ENCODE measurements around the gene IRAK1BP1. TPM values are rescaled to one million over a fixed set of nuclear protein-coding genes. Genes with fewer than 3 reads are reported as not detected.

IRAK1BP1 gene, protein sequence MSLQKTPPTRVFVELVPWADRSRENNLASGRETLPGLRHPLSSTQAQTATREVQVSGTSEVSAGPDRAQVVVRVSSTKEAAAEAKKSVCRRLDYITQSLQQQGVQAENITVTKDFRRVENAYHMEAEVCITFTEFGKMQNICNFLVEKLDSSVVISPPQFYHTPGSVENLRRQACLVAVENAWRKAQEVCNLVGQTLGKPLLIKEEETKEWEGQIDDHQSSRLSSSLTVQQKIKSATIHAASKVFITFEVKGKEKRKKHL
- polyA plus RNA-seq (2013, experiment 1 of 2), result 6.9 TPM
- 6.7 TPM for polyA plus RNA-seq (2013, experiment 2 of 2)

DNA sequence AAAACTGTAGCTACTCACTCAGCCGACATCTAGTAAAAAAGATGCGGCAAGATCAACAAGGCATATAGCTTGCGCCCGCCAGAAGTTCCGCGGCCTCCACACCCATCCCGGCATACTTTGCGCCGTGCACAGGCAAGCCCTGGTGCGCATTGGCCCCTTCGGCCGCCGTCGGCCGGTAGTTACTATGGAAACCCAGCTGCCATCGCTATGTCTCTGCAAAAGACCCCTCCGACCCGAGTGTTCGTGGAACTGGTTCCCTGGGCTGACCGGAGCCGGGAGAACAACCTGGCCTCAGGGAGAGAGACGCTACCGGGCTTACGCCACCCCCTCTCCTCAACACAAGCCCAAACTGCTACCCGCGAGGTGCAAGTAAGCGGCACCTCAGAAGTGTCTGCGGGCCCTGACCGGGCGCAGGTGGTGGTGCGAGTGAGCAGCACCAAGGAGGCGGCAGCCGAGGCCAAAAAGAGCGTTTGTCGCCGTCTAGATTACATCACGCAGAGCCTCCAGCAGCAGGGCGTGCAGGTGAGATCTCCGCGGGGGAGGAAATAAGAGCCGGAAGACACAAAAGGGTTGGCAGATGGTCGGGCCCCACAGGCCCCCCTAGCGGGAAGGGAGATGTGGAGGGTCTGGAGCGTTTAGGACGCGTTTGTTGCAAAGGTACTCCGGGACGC lies at the start of gene IRAK1BP1:
TSS of gene IRAK1BP1 (plus strand) at position 182 of the 671 bp plus-strand sequence. CDS start at position 208, 26 bp downstream.
- H3K4me1 ChIP-seq (ENCODE audit: control insufficient read depth in 2 of 2, insufficient read depth in 1 of 2, low read depth in 1 of 2, low read length in 2 of 2), result peaks cover 0 to 2% of the 10 kb centered on the region in 2 donors
- peak; percentile 67 for DNase-seq (ENCODE audit: low spot score)
- H2AFZ ChIP-seq (ENCODE audit: low read length), result peak within 1 kb of the TSS; percentile 98
- no peak within 1 kb of the TSS for H3K4ac ChIP-seq (ENCODE audit: low read length)
- WGBS, 2 donors (ENCODE audit: extremely low coverage in 2 of 2, insufficient read length in 2 of 2, insufficient replicate concordance in 1 of 2), result no CpG with 5 or more reads among the region's 48 CpGs
- H3K9me3 ChIP-seq (replicated peaks in 1 of 2; ENCODE audit: control insufficient read depth in 2 of 2, insufficient read depth in 1 of 2, low read depth in 1 of 2, low read length in 2 of 2), result no peaks in the 10 kb centered on the region
- H3K79me1 ChIP-seq (ENCODE audit: low read depth, low read length), result no peaks in the 10 kb centered on the region
- peak within 1 kb of the TSS; percentile 62 for H3K23ac ChIP-seq (ENCODE audit: low read depth, low read length, poor library complexity)
- no peak within 1 kb of the TSS for H2BK120ac ChIP-seq (ENCODE audit: low read depth, low read length)
- H3K27ac ChIP-seq (replicated peaks; ENCODE audit: low read length), result peak within 1 kb of the TSS; percentile 88
- H3K14ac ChIP-seq (ENCODE audit: low read length), result no peak within 1 kb of the TSS
- H2BK12ac ChIP-seq (ENCODE audit: low read length), result no peak within 1 kb of the TSS
- H2BK15ac ChIP-seq (ENCODE audit: low read length), result peak within 1 kb of the TSS; percentile 88
- H4K8ac ChIP-seq (ENCODE audit: low read depth, low read length), result no peak within 1 kb of the TSS
- peak within 1 kb of the TSS; percentile 61 for H4K91ac ChIP-seq (ENCODE audit: low read depth, low read length, poor library complexity)
- H2BK5ac ChIP-seq (ENCODE audit: low read length), result no peak within 1 kb of the TSS
- H3K18ac ChIP-seq (ENCODE audit: low read length), result peak within 1 kb of the TSS; percentile 99
- H3K9ac ChIP-seq (ENCODE audit: low read depth, low read length, poor library complexity), result peak within 1 kb of the TSS; percentile 83
- H2AK5ac ChIP-seq (ENCODE audit: low read depth, low read length), result no peak within 1 kb of the TSS
- peak within 1 kb of the TSS; percentile 54 for H3K4me2 ChIP-seq (ENCODE audit: insufficient read depth, low read length, poor library complexity, severe bottlenecking)
- no peaks in the 10 kb centered on the region for H3K27me3 ChIP-seq (ENCODE audit: control insufficient read depth in 3 of 3, insufficient read depth in 3 of 3, low read depth in 1 of 3, low read length in 3 of 3)
- H3K4me3 ChIP-seq (ENCODE audit: low read length in 2 of 2), result peak within 1 kb of the TSS; percentile 87 to 92
- H3K36me3 ChIP-seq (replicated peaks in 1 of 2; ENCODE audit: control insufficient read depth in 2 of 2, insufficient read depth in 2 of 2, low read length in 2 of 2), result peaks cover 0 to 20% of the 10 kb centered on the region in 2 donors

DNA sequence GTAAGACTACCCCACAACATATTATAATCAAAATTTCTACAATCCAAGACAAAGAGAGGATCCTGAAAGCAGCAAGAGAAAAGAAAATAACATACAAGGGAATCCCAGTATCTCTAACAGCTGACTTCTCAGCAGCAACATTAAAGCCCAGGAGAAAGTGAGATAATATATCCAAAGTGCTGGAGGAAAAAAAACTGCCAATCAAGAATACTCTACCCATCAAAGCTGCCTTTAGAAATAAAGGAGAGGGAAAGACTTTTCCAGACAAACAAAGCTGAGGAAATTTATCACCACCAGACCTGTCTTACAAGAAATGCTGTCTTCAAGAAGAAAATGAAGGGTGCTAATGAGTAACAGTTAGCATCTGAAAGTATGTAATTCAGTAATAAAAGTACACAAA lies 43.3 kb upstream of the IRAK1BP1 start:
- Histone ChIP-seq H3K9ac (ENCODE audit: low read depth, low read length, poor library complexity) (no peak overlapping the region), H3K36me3 (replicated peaks in 1 of 2; ENCODE audit: control insufficient read depth in 2 of 2, insufficient read depth in 2 of 2, low read length in 2 of 2) (peaks cover 0 to 2% of the 10 kb centered on the region in 2 donors), H3K27ac (replicated peaks; ENCODE audit: low read length) (no peak overlapping the region), H3K9me3 (replicated peaks in 1 of 2; ENCODE audit: control insufficient read depth in 2 of 2, insufficient read depth in 1 of 2, low read depth in 1 of 2, low read length in 2 of 2) (peaks cover 0 to 3% of the 10 kb centered on the region in 2 donors), H2BK12ac (ENCODE audit: low read length) (no peak overlapping the region), H2AK5ac (ENCODE audit: low read depth, low read length) (no peak overlapping the region), H3K4ac (ENCODE audit: low read length) (no peak overlapping the region), H4K91ac (ENCODE audit: low read depth, low read length, poor library complexity) (no peak overlapping the region), H3K18ac (ENCODE audit: low read length) (no peak overlapping the region), H2BK5ac (ENCODE audit: low read length) (no peak overlapping the region), H3K79me1 (ENCODE audit: low read depth, low read length) (no peaks in the 10 kb centered on the region), H3K4me3 (ENCODE audit: low read length in 2 of 2) (no peak overlapping the region), H2AFZ (ENCODE audit: low read length) (no peak overlapping the region), H3K4me1 (ENCODE audit: control insufficient read depth in 2 of 2, insufficient read depth in 1 of 2, low read depth in 1 of 2, low read length in 2 of 2) (no peaks in the 10 kb centered on the region), H3K23ac (ENCODE audit: low read depth, low read length, poor library complexity) (no peak overlapping the region), H4K8ac (ENCODE audit: low read depth, low read length) (no peak overlapping the region), H3K27me3 (ENCODE audit: control insufficient read depth in 3 of 3, insufficient read depth in 3 of 3, low read depth in 1 of 3, low read length in 3 of 3) (no peaks in the 10 kb centered on the region), H2BK15ac (ENCODE audit: low read length) (no peak overlapping the region), H3K4me2 (ENCODE audit: insufficient read depth, low read length, poor library complexity, severe bottlenecking) (no peak overlapping the region), H2BK120ac (ENCODE audit: low read depth, low read length) (no peak overlapping the region), H3K14ac (ENCODE audit: low read length) (no peak overlapping the region)
- no peak for DNase-seq (ENCODE audit: low spot score)

DNA sequence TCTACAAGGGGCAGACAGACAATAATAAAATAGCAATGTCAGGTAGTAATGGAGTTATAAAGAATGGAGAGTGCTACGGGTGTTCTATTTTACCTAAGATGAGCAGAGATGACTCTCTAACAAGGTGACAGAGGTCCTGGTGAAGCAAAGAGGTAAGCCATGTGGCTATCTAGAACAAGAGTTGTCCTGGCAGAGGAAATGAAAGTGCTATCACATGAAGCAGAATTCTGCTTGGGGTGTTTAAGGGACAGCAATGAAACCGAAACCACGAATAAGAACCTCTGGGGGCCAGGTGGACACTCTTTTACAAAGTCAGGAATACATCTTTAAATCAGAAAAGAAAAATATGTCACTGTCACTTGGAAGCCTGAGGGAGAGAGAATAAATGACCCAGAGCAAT lies 37.9 kb upstream of the IRAK1BP1 start:
- Histone ChIP-seq H4K8ac (ENCODE audit: low read depth, low read length) (no peak overlapping the region), H2BK12ac (ENCODE audit: low read length) (no peak overlapping the region), H2BK5ac (ENCODE audit: low read length) (no peak overlapping the region), H2BK15ac (ENCODE audit: low read length) (no peak overlapping the region), H4K91ac (ENCODE audit: low read depth, low read length, poor library complexity) (no peak overlapping the region), H3K14ac (ENCODE audit: low read length) (no peak overlapping the region), H2AFZ (ENCODE audit: low read length) (no peak overlapping the region), H3K4me1 (ENCODE audit: control insufficient read depth in 2 of 2, insufficient read depth in 1 of 2, low read depth in 1 of 2, low read length in 2 of 2) (peaks cover 0 to 2% of the 10 kb centered on the region in 2 donors), H2BK120ac (ENCODE audit: low read depth, low read length) (no peak overlapping the region), H3K4me3 (ENCODE audit: low read length in 2 of 2) (no peak overlapping the region), H3K4ac (ENCODE audit: low read length) (no peak overlapping the region), H3K27me3 (ENCODE audit: control insufficient read depth in 3 of 3, insufficient read depth in 3 of 3, low read depth in 1 of 3, low read length in 3 of 3) (no peaks in the 10 kb centered on the region), H3K23ac (ENCODE audit: low read depth, low read length, poor library complexity) (no peak overlapping the region), H3K9me3 (replicated peaks in 1 of 2; ENCODE audit: control insufficient read depth in 2 of 2, insufficient read depth in 1 of 2, low read depth in 1 of 2, low read length in 2 of 2) (no peaks in the 10 kb centered on the region), H3K9ac (ENCODE audit: low read depth, low read length, poor library complexity) (no peak overlapping the region), H3K18ac (ENCODE audit: low read length) (no peak overlapping the region), H3K27ac (replicated peaks; ENCODE audit: low read length) (no peak overlapping the region), H2AK5ac (ENCODE audit: low read depth, low read length) (no peak overlapping the region), H3K79me1 (ENCODE audit: low read depth, low read length) (no peaks in the 10 kb centered on the region), H3K36me3 (replicated peaks in 1 of 2; ENCODE audit: control insufficient read depth in 2 of 2, insufficient read depth in 2 of 2, low read length in 2 of 2) (no peaks in the 10 kb centered on the region), H3K4me2 (ENCODE audit: insufficient read depth, low read length, poor library complexity, severe bottlenecking) (no peak overlapping the region)
- WGBS, 2 donors (ENCODE audit: extremely low coverage in 2 of 2, insufficient read length in 2 of 2, insufficient replicate concordance in 1 of 2), result no CpG with 5 or more reads among the region's 3 CpGs
- no peak for DNase-seq (ENCODE audit: low spot score)

DNA sequence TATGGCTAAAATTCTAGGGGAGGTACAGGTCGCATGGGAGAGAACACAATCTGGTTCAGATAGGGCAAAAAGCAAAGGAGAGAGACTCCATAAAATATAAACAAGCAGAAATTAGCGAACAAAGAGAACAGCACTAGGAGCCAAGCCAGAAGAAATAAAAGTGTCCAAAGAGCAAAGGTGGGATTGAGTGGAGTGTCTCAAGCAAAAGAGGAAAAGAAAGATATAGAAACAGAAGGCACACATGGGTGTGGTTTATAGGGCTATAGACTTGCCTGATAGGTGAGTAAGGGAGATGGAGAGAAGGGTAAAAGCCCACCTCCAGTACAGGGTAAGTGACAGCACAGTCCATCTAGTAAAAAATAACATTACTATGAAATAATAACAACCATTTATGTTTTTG lies 36.5 kb upstream of the IRAK1BP1 start:
- Histone ChIP-seq H3K18ac (ENCODE audit: low read length) (no peak overlapping the region), H2BK120ac (ENCODE audit: low read depth, low read length) (no peak overlapping the region), H3K4me3 (ENCODE audit: low read length in 2 of 2) (no peak overlapping the region), H2BK15ac (ENCODE audit: low read length) (no peak overlapping the region), H4K91ac (ENCODE audit: low read depth, low read length, poor library complexity) (no peak overlapping the region), H3K9me3 (replicated peaks in 1 of 2; ENCODE audit: control insufficient read depth in 2 of 2, insufficient read depth in 1 of 2, low read depth in 1 of 2, low read length in 2 of 2) (no peaks in the 10 kb centered on the region), H3K9ac (ENCODE audit: low read depth, low read length, poor library complexity) (no peak overlapping the region), H2BK12ac (ENCODE audit: low read length) (no peak overlapping the region), H4K8ac (ENCODE audit: low read depth, low read length) (no peak overlapping the region), H3K23ac (ENCODE audit: low read depth, low read length, poor library complexity) (no peak overlapping the region), H2AK5ac (ENCODE audit: low read depth, low read length) (no peak overlapping the region), H3K27ac (replicated peaks; ENCODE audit: low read length) (no peak overlapping the region), H3K4ac (ENCODE audit: low read length) (no peak overlapping the region), H2AFZ (ENCODE audit: low read length) (no peak overlapping the region), H3K27me3 (ENCODE audit: control insufficient read depth in 3 of 3, insufficient read depth in 3 of 3, low read depth in 1 of 3, low read length in 3 of 3) (no peaks in the 10 kb centered on the region), H2BK5ac (ENCODE audit: low read length) (no peak overlapping the region), H3K14ac (ENCODE audit: low read length) (no peak overlapping the region), H3K79me1 (ENCODE audit: low read depth, low read length) (no peaks in the 10 kb centered on the region), H3K36me3 (replicated peaks in 1 of 2; ENCODE audit: control insufficient read depth in 2 of 2, insufficient read depth in 2 of 2, low read length in 2 of 2) (no peaks in the 10 kb centered on the region), H3K4me2 (ENCODE audit: insufficient read depth, low read length, poor library complexity, severe bottlenecking) (no peak overlapping the region), H3K4me1 (ENCODE audit: control insufficient read depth in 2 of 2, insufficient read depth in 1 of 2, low read depth in 1 of 2, low read length in 2 of 2) (peaks cover 0 to 2% of the 10 kb centered on the region in 2 donors)
- DNase-seq (ENCODE audit: low spot score), result no peak
- WGBS, 2 donors (ENCODE audit: extremely low coverage in 2 of 2, insufficient read length in 2 of 2, insufficient replicate concordance in 1 of 2), result no CpG with 5 or more reads among the region's 2 CpGs
